Mammary epithelial cell (primary cell): Measurements from ENCODE around the gene KSR2.
"Not testable (repeated sequence)": the region's sequence is repeated elsewhere in the genome, so short reads cannot be mapped to it uniquely, and the experiment has no call there.

Experiments used
- EZH2 ChIP-seq: IDR thresholded peaks from 2 replicates; pipeline ENCODE4 v1.6.1; 2012; ENCODE audit warnings: low read length, inconsistent platforms, borderline replicate concordance
- TF ChIP-seq, protein P1 (sequence below), 2 donors: IDR thresholded peaks in 1 of 2; conservative IDR thresholded peaks in 1 of 2; 2 replicates each; pipeline ENCODE4 v1.5.1; 2011 to 2012; ENCODE audit warnings: inconsistent platforms in 2 of 2, low read length in 2 of 2, mild to moderate bottlenecking in 2 of 2, control low read depth in 1 of 2, low read depth in 1 of 2; ENCODE audit not compliant: insufficient read depth in 1 of 2; ENCODE audit errors: extremely low read depth in 1 of 2

GRCh38 chr12:117891265-117891664 lies 77.5 kb downstream of the KSR2 start:
- TF ChIP-seq, protein P1, sequence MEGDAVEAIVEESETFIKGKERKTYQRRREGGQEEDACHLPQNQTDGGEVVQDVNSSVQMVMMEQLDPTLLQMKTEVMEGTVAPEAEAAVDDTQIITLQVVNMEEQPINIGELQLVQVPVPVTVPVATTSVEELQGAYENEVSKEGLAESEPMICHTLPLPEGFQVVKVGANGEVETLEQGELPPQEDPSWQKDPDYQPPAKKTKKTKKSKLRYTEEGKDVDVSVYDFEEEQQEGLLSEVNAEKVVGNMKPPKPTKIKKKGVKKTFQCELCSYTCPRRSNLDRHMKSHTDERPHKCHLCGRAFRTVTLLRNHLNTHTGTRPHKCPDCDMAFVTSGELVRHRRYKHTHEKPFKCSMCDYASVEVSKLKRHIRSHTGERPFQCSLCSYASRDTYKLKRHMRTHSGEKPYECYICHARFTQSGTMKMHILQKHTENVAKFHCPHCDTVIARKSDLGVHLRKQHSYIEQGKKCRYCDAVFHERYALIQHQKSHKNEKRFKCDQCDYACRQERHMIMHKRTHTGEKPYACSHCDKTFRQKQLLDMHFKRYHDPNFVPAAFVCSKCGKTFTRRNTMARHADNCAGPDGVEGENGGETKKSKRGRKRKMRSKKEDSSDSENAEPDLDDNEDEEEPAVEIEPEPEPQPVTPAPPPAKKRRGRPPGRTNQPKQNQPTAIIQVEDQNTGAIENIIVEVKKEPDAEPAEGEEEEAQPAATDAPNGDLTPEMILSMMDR (conservative IDR thresholded peaks at IDR 0.05 in 1 of 2, IDR thresholded peaks at IDR 0.05 in 1 of 2; ENCODE audit: extremely low read depth in 1 of 2, insufficient read depth in 1 of 2, low read depth in 1 of 2, low read length in 2 of 2): not testable (repeated sequence)
- not testable (repeated sequence) for TF ChIP-seq EZH2
